GM18526 (cell line): ENCODE measurements around the gene KLK1.

Experiments
- POLR2A ChIP-seq: IDR thresholded peaks from 3 replicates; pipeline ENCODE4 v1.6.1; 2011; ENCODE audit not compliant: insufficient read length; ENCODE audit errors: extremely low read depth

Gene KLK1

GRCh38 chr19:50793558-50794065, 30.0 kb downstream of the KLK1 start:
- no peak for TF ChIP-seq POLR2A

- TF ChIP-seq POLR2A = no peak
These were observed 31.0 kb downstream of the KLK1 start for GRCh38 chr19:50792272-50793250.

DNA sequence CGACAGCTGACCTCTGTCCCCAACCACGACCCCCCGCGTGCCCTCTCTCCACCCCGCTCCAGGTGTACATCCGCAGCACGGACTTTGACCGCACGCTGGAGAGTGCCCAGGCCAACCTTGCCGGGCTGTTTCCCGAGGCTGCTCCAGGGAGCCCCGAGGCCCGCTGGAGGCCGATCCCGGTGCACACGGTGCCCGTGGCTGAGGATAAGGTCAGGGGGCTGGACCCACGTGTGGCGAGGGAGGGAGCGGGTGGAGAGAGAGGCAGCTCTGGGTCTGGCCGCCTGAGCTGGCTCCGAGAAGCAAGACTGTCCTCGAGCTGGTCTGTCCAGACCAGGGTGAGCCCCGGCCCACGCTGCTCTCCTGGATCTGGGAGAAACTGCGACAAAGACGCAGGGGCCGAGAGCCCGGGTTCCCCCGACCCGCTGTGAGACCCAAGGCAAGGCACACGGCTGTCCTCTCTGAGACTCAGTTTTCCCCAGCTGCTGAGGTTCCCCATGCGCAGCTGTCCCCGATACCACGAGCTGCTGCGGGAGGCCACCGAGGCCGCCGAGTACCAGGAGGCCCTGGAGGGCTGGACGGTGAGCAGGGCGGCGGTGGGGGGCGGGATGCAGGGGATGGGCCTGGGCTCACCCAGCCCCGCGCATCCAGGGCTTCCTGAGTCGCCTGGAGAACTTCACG, 31.9 kb downstream of the KLK1 start:
- no peak for TF ChIP-seq POLR2A

DNA sequence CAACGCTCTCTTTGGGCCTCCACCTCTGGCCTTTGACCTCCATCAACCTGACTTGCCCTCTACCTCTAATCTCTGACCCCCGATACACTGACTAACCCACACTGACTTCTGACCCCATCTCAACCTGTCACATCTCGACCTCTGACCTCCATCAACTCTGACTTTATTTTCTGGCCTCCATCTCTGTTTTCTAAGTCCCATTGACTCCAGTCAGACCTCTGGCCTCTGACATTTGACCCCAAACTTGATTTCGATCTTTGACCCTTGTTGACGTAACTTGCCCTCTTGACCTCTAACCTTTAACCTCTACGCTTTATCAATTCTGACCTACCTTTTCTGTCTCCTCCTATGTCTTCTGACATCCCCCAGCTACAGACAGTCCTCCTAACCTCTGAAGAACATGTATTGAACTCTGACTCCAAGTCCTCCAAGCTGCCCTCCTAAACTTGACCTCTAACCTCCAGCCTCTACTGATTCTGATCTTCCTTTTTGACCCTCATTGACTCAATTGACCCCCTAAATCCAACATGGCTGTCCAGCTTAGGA, 32.6 kb downstream of the KLK1 start:
- TF ChIP-seq POLR2A = no peak

DNA sequence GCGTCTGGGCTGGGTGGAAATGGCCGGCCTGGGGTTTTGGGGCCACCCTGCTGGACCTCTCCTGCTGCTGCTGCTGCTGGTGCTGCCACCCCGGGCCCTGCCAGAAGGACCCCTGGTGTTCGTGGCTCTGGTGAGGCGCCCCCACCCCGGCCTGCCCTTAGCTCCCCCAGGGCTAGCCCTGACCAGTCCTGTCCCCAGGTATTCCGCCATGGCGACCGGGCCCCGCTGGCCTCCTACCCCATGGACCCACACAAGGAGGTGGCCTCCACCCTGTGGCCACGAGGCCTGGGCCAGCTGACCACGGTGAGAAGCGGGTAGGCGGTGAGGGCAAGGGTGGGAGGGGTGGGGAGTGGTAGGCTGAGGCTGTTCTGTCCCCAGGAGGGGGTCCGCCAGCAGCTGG, 33.2 kb downstream of the KLK1 start, which contains the start of gene ACP4:
ACP4 (plus strand) TSS at position 20 of the 400 bp plus-strand sequence; CDS start at position 20, 0 bp downstream.
- no peak for TF ChIP-seq POLR2A

GRCh38 chr19:50785329-50785728, 38.3 kb downstream of the KLK1 start:
- TF ChIP-seq POLR2A = no peak

GRCh38 chr19:50784710-50785109, 38.9 kb downstream of the KLK1 start:
- no peak for TF ChIP-seq POLR2A

GRCh38 chr19:50780753-50781435, 42.7 kb downstream of the KLK1 start:
- no peak for TF ChIP-seq POLR2A

DNA sequence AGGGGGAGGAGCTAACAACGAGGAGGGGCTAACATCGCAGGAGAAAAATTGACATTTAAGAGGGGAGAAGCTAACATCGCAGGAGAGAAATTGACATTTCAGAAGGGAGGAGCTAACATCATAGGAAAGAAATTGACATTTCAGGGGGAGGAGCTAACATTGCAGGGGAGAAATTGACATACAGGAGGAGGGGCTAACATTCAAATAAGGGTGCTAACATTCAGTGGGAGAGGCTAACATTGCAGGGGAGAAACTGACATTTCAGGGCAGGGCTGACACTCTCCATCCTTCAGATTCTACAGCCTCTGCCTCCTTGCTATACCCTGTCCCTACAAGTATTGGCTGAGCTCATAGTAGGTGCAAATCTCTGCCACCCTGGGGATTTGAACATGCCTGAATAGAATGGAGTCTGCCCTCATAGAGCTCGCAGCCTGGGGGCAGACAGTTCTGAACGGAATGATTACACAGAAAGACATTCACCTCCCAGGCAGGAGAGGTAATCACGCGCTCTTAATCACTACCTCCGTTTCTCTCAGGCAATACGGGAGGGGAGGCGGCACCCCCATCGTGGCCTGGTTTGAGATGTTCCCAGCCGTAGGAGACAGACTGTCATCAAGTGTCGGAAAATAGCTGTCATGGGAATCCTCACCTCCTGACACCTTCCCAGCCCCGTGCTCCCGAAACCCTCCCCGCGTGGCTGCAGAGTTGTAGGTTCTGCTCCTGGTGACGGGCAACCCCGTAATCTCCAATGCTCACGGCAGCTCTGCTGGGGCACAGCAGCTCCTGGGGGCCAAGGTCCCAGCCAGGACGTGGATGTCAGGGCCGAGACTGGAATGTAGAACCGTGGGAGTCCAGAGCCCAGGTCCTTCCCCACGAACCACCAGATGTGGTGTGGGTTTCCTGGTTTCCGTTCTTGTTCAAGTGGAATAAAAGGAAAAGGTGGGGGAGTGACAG, 43.8 kb downstream of the KLK1 start:
- TF ChIP-seq POLR2A = no peak

GRCh38 chr19:50778906-50779430, 44.6 kb downstream of the KLK1 start:
- TF ChIP-seq POLR2A = no peak

- no peak for TF ChIP-seq POLR2A
These were observed 45.7 kb downstream of the KLK1 start for GRCh38 chr19:50777830-50778303.

GRCh38 chr19:50777261-50777660, 46.3 kb downstream of the KLK1 start:
- TF ChIP-seq POLR2A = no peak

DNA sequence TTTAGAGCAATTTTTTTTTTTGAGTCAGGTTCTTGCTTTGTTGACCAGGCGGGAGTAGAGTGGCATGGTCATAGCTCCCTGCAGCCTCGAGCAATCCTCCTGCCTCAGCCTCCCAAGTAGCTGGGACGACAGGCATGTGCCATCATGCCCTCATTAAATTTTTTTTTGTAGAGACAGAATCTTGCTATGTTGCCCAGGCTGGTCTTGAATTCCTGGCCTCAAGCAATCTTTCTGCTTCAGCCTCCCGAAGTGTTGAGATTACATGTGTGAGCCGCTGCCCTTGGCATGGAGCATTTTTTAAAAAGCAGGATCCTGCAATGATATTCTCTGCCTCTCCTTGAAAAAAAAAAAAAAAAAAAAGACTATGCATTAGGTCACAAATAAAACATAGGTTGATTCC, 47.5 kb downstream of the KLK1 start:
- TF ChIP-seq POLR2A = no peak

DNA sequence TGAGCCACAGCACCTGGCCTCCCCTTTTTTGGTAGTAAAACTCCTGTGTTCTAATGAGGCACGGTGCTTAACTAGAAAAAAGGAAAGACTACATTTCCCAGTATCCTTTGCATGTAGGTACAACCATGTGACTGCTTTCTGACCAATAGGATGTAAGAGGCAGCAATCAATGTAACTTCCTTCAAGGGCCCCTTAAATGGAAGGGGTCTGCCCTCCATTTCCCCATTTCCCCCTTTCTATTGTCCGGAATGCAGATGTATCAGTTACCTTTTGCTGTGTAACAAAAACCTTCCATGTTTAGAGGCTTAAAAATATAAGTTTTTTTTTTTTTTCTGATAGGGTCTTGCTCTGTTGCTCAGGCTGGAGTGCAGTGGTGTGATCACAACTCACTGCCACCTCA, 51.1 kb downstream of the KLK1 start:
- TF ChIP-seq POLR2A = no peak

- no peak for TF ChIP-seq POLR2A
These were observed 52.7 kb downstream of the KLK1 start for GRCh38 chr19:50770888-50771287.
